ENCODE results near the gene LIPE.

DNA sequence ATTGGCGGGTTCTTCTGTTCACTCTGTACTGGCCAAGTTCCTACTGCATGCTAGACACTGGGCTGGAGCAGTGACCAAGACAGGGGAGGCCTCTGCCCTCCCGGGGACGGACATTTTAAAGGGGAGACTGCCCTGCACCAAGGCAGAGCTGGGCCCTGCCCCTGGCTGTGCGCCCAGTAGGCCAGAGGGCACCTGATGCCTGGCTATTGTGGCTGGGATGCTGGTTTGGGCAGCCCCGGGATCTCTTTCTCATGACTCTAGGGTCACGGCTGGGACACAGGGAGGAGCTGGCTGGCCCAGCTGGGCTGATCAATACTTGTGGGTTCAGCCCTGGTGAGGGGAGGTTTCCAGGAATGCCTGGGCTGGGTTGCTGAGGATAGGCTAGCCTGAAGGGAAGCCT lies 17.7 kb downstream of the LIPE start:
- TF ChIP-seq, protein P1, sequence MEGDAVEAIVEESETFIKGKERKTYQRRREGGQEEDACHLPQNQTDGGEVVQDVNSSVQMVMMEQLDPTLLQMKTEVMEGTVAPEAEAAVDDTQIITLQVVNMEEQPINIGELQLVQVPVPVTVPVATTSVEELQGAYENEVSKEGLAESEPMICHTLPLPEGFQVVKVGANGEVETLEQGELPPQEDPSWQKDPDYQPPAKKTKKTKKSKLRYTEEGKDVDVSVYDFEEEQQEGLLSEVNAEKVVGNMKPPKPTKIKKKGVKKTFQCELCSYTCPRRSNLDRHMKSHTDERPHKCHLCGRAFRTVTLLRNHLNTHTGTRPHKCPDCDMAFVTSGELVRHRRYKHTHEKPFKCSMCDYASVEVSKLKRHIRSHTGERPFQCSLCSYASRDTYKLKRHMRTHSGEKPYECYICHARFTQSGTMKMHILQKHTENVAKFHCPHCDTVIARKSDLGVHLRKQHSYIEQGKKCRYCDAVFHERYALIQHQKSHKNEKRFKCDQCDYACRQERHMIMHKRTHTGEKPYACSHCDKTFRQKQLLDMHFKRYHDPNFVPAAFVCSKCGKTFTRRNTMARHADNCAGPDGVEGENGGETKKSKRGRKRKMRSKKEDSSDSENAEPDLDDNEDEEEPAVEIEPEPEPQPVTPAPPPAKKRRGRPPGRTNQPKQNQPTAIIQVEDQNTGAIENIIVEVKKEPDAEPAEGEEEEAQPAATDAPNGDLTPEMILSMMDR (IDR thresholded peaks at IDR 0.05; ENCODE audit: low read length): no peak
- TF ChIP-seq EZH2 (IDR thresholded peaks at IDR 0.05; ENCODE audit: borderline replicate concordance, low read length): no peak

Data from OCI-LY1 (cell line).